ENCODE data around the gene PPARGC1A. TPM values are rescaled to one million over a fixed set of nuclear protein-coding genes. Genes with fewer than 3 reads are reported as not detected.

PPARGC1A gene
- total RNA-seq, 2 donors from 2014 or later, result 8.9 to 10.2 TPM

DNA sequence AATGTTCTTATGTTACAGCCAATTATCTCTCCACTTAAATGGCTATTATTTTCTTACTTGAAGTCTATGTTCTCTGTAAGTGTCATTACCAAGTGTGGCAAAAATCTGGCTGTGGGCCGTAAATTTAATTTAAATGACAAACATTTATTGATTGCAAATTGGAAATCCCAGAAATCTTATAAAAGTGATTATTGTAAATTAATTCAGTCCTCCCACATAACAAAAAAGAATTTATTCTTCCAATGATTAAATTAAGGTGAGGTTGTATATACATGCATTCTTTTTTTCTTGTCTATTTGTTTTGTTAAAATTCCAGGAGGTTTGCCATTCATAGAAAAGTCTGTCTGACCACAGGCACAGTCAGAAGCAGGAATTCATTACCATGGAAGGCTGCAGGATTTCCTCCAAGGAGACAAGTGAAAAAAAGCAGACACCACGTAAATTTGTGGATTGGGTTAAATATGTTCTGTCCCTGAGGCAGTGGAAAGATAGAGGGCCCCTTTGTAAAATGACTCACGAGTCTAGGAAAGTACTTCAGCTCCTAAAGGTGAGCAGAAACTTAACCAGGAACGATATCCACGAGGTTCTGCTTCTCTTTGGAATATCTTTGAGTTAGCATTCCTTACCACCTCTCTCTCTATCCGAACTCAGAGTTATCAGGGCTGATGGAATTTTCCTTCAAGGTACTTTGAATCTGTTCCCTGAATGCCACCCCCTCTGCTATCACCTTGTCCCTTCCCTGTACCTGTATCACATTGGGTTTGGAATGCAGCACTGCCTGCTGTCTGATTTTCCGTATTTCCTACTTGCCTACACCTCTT, 10.7 kb downstream of the PPARGC1A start:
- peak overlapping the region; percentile 16 for H3K4me3 ChIP-seq (ENCODE audit: low read length)
- peak overlapping the region; percentile 67 for H3K27ac Mint-ChIP-seq
- no peak overlapping the region for H3K27ac ChIP-seq (ENCODE audit: low read depth, low read length)

DNA sequence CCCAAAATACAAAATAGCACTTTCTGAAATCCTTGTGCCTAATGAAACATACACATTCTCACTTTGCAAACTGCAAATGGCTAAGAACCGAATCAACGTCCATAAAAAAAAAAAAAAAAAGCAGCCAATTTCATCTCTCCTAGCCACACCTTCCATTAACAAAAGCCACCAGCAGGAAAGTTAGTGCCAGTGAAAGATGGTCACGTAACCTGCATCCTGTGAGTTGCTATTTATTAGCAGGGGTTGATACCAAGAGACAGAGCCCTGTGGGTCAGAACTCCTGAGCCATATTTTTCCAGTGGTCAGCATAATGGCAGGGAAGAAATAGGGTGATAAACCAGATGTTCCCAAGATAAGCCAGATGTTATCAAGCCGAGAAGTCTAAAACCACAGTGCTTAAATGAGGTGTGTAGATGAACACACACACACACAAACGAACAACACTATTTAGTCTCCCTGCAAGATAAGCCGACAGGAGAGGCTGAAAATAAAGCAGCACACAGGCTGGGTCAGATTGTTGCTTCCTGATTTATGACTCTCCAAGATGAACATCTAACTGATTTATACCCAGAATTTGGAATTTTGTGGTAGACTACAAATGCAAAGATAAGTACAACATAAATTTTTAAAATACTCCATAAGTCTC, 11.5 kb downstream of the PPARGC1A start:
- TF ChIP-seq, protein P1, sequence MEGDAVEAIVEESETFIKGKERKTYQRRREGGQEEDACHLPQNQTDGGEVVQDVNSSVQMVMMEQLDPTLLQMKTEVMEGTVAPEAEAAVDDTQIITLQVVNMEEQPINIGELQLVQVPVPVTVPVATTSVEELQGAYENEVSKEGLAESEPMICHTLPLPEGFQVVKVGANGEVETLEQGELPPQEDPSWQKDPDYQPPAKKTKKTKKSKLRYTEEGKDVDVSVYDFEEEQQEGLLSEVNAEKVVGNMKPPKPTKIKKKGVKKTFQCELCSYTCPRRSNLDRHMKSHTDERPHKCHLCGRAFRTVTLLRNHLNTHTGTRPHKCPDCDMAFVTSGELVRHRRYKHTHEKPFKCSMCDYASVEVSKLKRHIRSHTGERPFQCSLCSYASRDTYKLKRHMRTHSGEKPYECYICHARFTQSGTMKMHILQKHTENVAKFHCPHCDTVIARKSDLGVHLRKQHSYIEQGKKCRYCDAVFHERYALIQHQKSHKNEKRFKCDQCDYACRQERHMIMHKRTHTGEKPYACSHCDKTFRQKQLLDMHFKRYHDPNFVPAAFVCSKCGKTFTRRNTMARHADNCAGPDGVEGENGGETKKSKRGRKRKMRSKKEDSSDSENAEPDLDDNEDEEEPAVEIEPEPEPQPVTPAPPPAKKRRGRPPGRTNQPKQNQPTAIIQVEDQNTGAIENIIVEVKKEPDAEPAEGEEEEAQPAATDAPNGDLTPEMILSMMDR (conservative IDR thresholded peaks at IDR 0.05), result peak; percentile 23

More for the DNA sequence above, 10.7 kb downstream of the PPARGC1A start:
- Mint-ChIP-seq H3K27me3 (ENCODE audit: insufficient read depth) (no peaks in the 10 kb centered on the region), H3K4me3 (no peak overlapping the region), H3K36me3 (ENCODE audit: low read depth) (no peaks in the 10 kb centered on the region), H3K4me1 (peaks cover 59% of the 10 kb centered on the region), H3K9me3 (no peaks in the 10 kb centered on the region)
- H3K27me3 ChIP-seq (ENCODE audit: control insufficient read depth, insufficient read depth, low read length, poor library complexity, severe bottlenecking), result no peaks in the 10 kb centered on the region
- peak; percentile 45 for DNase-seq
- 61 to 64% methylated on average over 6 of the region's 7 CpGs for WGBS, 2 experiments (ENCODE audit: insufficient coverage in 1 of 2, insufficient read length in 1 of 2)
- peak overlapping the region; percentile 11 for H3K9ac ChIP-seq (ENCODE audit: extremely low read depth, low read length, poor library complexity, severe bottlenecking)
- TF ChIP-seq, protein P1 (conservative IDR thresholded peaks at IDR 0.05), result no peak
- H3K36me3 ChIP-seq (ENCODE audit: control insufficient read depth, insufficient read depth, low read length), result no peaks in the 10 kb centered on the region
- H3K4me1 ChIP-seq (ENCODE audit: control insufficient read depth, insufficient read depth, low read length), result peaks cover 12% of the 10 kb centered on the region
- no peaks in the 10 kb centered on the region for H3K9me3 ChIP-seq (ENCODE audit: control insufficient read depth, low read length)

DNA sequence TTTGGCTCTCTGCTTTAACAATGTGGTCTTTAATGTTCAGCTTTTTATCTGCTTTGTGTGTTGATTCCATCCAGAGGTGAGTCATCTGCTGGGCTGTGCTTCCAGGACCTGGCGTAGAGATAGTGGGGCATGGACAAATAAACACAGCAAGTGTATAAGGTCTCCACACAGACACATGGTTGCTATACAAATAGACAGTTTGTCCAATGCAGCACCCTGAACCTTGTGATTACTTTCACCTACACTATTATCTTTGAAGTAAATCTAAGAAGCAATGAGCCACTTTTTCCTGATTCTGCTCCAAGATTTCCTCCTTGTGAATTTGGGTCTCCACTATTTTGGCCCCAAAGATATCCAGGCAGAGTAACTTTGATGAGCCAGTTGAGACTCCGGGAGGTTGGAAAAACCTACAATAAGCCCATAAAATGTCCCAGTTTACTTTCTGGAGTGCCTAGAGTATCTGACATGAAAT, 12.1 kb downstream of the PPARGC1A start:
- Mint-ChIP-seq H3K27ac (peak overlapping the region; percentile 84), H3K4me1 (peaks cover 68% of the 10 kb centered on the region), H3K36me3 (ENCODE audit: low read depth) (no peaks in the 10 kb centered on the region), H3K27me3 (ENCODE audit: insufficient read depth) (no peaks in the 10 kb centered on the region), H3K9me3 (no peaks in the 10 kb centered on the region), H3K4me3 (no peak overlapping the region)
- DNase-seq, result no peak
- TF ChIP-seq, protein P1 (conservative IDR thresholded peaks at IDR 0.05), result no peak
- peaks cover 12% of the 10 kb centered on the region for H3K4me1 ChIP-seq (ENCODE audit: control insufficient read depth, insufficient read depth, low read length)
- H3K9me3 ChIP-seq (ENCODE audit: control insufficient read depth, low read length), result no peaks in the 10 kb centered on the region
- H3K27me3 ChIP-seq (ENCODE audit: control insufficient read depth, insufficient read depth, low read length, poor library complexity, severe bottlenecking), result no peaks in the 10 kb centered on the region
- no peak overlapping the region for H3K4me3 ChIP-seq (ENCODE audit: low read length)
- WGBS, 2 experiments (ENCODE audit: insufficient coverage in 1 of 2, insufficient read length in 1 of 2), result 89 to 100% methylated on average over 1 to 2 of the region's 2 CpGs
- H3K9ac ChIP-seq (ENCODE audit: extremely low read depth, low read length, poor library complexity, severe bottlenecking), result no peak overlapping the region
- H3K27ac ChIP-seq (ENCODE audit: low read depth, low read length), result no peak overlapping the region
- no peaks in the 10 kb centered on the region for H3K36me3 ChIP-seq (ENCODE audit: control insufficient read depth, insufficient read depth, low read length)

More for the DNA sequence above, 11.5 kb downstream of the PPARGC1A start:
- WGBS, 2 experiments (ENCODE audit: insufficient coverage in 1 of 2, insufficient read length in 1 of 2), result 82 to 93% methylated on average over 2 to 6 of the region's 6 CpGs
- Histone ChIP-seq H3K27ac (ENCODE audit: low read depth, low read length) (no peak overlapping the region), H3K36me3 (ENCODE audit: control insufficient read depth, insufficient read depth, low read length) (no peaks in the 10 kb centered on the region), H3K4me1 (ENCODE audit: control insufficient read depth, insufficient read depth, low read length) (peaks cover 12% of the 10 kb centered on the region), H3K9ac (ENCODE audit: extremely low read depth, low read length, poor library complexity, severe bottlenecking) (peak overlapping the region; percentile 11), H3K27me3 (ENCODE audit: control insufficient read depth, insufficient read depth, low read length, poor library complexity, severe bottlenecking) (no peaks in the 10 kb centered on the region), H3K9me3 (ENCODE audit: control insufficient read depth, low read length) (no peaks in the 10 kb centered on the region), H3K4me3 (ENCODE audit: low read length) (no peak overlapping the region)
- Mint-ChIP-seq H3K9me3 (no peaks in the 10 kb centered on the region), H3K36me3 (ENCODE audit: low read depth) (no peaks in the 10 kb centered on the region), H3K4me1 (peaks cover 65% of the 10 kb centered on the region), H3K27me3 (ENCODE audit: insufficient read depth) (no peaks in the 10 kb centered on the region), H3K27ac (peak overlapping the region; percentile 84), H3K4me3 (no peak overlapping the region)
- no peak for DNase-seq

Measured in endodermal cell (in vitro differentiated cells).